Large intestine (tissue), 12 donors: ENCODE data around the gene NAT16. TPM values are rescaled to one million over a fixed set of nuclear protein-coding genes. Genes with fewer than 3 reads are reported as not detected.
A peak's percentile ranks its signal among the peaks of the same experiment; 100 is the strongest.

Source experiments
- DNase-seq, 2 donors: peaks; one replicate each; pipeline versions ENCODE4 v3.0.0 to v3.0.0-alpha.2; 2013
- H3K27ac ChIP-seq: one replicate; pipeline ENCODE4 v1.5.1; 2013; ENCODE audit warnings: low read length
- H3K27me3 ChIP-seq: 2 replicates; pipeline ENCODE4 v1.6.1; 2013; ENCODE audit warnings: low read length; ENCODE audit not compliant: control insufficient read depth, insufficient read depth
- H3K36me3 ChIP-seq: 2 replicates; pipeline ENCODE4 v1.6.1; 2013; ENCODE audit warnings: low read length; ENCODE audit not compliant: control insufficient read depth, insufficient read depth
- H3K4me1 ChIP-seq: one replicate; pipeline ENCODE4 v1.6.1; 2013; ENCODE audit warnings: low read length; ENCODE audit not compliant: control insufficient read depth, insufficient read depth
- H3K4me3 ChIP-seq: one replicate; pipeline ENCODE4 v1.5.1; 2013; ENCODE audit warnings: low read length
- H3K9me3 ChIP-seq: one replicate; pipeline ENCODE4 v1.6.1; 2013; ENCODE audit warnings: mild to moderate bottlenecking, low read depth, low read length, moderate library complexity; ENCODE audit not compliant: control insufficient read depth
- WGBS: methylation state at CpG from one replicate; pipeline ENCODE4 v1.1.5; 2013; ENCODE audit warnings: low lambda C conversion rate; ENCODE audit not compliant: insufficient coverage; 5-methylcytosine and 5-hydroxymethylcytosine counted together
- long read RNA-seq, 11 donors: transcript quantifications; one replicate each; lab custom pipeline, GENCODE V29; 2026
- polyA plus RNA-seq: library from polyadenylated mRNA; unstranded; fragments of 120-200 nt; gene quantifications from one replicate; pipeline ENCODE4 v1.2.1, GENCODE V29; 2013

The NAT16 gene
- 0.21 TPM for polyA plus RNA-seq
- long read RNA-seq, donor 1: 0 reads
- long read RNA-seq, donor 2: 0 reads
- long read RNA-seq, donor 3: 0 reads
- long read RNA-seq, donor 4: 0 reads
- long read RNA-seq, donor 5: 0 reads
- long read RNA-seq, donor 6, partial matches to known transcripts: 0 of 1 reads
- long read RNA-seq, donor 6, other reads (novel, unspliced or antisense): 0 of 1 reads
- long read RNA-seq, donor 7: 0 reads
- long read RNA-seq, donor 8: 0 reads
- long read RNA-seq, donor 9: 0 reads
- long read RNA-seq, donor 10: 0 reads
- long read RNA-seq, donor 11: 0 reads

DNA sequence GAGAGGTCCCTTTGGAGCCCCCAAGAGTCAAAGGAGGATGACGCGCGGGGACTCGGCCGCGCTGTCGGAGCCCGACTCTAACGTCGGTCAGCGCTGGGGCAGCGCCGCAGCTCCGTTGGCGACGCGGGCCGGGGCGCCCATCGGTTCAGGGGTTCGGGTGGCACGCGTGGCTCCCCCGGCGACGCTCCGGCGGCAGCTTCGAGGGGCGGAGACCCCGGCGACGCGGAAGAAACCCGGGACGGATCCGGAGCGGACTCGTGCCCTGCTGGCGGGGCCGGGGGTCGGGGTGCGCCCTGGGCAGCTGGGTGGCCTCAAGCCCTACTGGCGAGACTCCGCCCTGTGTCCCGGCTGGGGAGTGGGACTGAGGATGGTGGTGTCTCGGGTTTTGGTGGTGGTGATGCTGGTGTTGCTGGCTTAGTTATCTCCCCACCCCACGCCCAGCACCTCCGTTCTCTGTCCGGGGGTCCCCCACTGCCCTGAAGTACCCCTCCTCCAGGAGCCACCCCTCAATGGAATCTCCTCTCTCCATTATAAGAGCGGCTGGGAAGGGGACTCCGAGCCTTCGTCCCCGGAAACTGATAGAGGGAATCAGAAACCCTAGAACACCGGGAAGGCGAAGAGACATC, at the start of gene NAT16:
TSS of gene NAT16 (minus strand) at position 164 of the 626 bp plus-strand sequence. CDS start 5,486 bp downstream, outside the sequence.
- no CpG with 5 or more reads among the region's 56 CpGs for WGBS
- Histone ChIP-seq H3K27me3 (peaks cover 72% of the 10 kb centered on the region), H3K36me3 (no peaks in the 10 kb centered on the region), H3K4me1 (peaks cover 10% of the 10 kb centered on the region), H3K27ac (no peak within 1 kb of the TSS), H3K9me3 (no peaks in the 10 kb centered on the region), H3K4me3 (no peak within 1 kb of the TSS)
- DNase-seq: peak in 1 of 2 donors; percentile 12

DNA sequence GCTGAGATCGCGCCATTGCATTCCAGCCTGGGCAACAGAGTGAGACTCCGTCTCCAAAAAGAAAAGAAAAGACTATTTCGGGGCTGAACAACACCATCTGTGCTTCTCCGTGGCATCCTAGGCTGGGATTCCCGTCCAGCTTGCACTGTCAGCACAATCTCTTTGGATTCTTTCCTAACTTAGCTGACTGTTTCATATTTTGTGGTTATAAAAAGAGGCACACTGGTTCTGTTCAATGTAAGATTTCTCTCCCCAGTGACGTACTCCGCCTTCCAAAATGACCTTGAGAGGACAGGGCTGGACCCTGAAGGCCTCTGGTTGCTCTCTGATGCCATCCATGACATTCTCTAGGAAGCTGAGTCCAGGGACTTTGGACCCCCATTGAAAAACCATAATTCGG, 46.6 kb upstream of the NAT16 start:
- Histone ChIP-seq H3K9me3 (peaks cover 6% of the 10 kb centered on the region), H3K4me3 (no peak overlapping the region), H3K27me3 (no peaks in the 10 kb centered on the region), H3K4me1 (peaks cover 8% of the 10 kb centered on the region), H3K36me3 (peaks cover 47% of the 10 kb centered on the region), H3K27ac (no peak overlapping the region)
- 89% methylated on average over 3 of the region's 9 CpGs for WGBS
- DNase-seq: peak in 1 of 2 donors; percentile 62

DNA sequence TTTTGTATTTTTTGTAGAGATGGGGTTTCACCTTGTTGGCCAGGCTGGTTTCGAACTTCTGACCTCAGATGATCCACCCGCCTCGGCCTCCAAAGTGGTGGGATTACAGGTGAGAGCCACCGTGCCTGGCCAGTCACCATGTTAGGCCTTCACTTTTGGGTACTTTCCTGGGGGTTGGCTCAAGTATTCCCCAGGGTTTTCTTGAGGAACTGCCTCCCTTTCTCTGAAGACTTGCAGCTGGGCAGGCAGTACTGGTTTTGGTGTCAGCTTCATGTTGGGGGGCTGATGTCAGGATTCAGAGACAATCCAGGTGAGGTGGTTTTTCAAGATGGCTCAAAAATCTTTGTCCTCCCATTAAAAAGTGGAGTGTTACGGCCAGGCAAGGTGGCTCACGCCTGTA, 45.6 kb upstream of the NAT16 start:
- WGBS: no CpG with 5 or more reads among the region's 6 CpGs
- Histone ChIP-seq H3K27ac (no peak overlapping the region), H3K36me3 (peaks cover 51% of the 10 kb centered on the region), H3K9me3 (peaks cover 6% of the 10 kb centered on the region), H3K4me1 (peaks cover 3% of the 10 kb centered on the region), H3K27me3 (no peaks in the 10 kb centered on the region), H3K4me3 (no peak overlapping the region)
- DNase-seq: no peak

DNA sequence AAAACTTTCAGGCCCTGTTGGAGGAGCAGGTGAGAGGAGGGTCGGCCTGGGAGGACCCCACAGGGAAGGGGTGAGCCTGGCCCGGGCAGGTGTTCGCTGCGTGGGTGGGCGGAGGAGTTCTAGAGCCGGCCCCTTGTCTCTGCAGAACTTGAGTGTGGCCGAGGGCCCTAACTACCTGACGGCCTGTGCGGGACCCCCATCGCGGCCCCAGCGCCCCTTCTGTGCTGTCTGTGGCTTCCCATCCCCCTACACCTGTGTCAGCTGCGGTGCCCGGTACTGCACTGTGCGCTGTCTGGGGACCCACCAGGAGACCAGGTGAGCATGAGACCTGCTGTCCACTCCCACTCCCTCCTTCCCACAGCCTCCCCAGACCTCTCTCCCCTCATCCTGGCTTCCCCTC, 43.4 kb upstream of the NAT16 start:
- peaks cover 6% of the 10 kb centered on the region for H3K9me3 ChIP-seq
- peaks cover 19% of the 10 kb centered on the region for H3K4me1 ChIP-seq
- no peaks in the 10 kb centered on the region for H3K27me3 ChIP-seq
- H3K36me3 ChIP-seq: peaks cover 44% of the 10 kb centered on the region
- no peak overlapping the region for H3K4me3 ChIP-seq
- no peak overlapping the region for H3K27ac ChIP-seq
- no peak for DNase-seq
- no CpG with 5 or more reads among the region's 15 CpGs for WGBS

DNA sequence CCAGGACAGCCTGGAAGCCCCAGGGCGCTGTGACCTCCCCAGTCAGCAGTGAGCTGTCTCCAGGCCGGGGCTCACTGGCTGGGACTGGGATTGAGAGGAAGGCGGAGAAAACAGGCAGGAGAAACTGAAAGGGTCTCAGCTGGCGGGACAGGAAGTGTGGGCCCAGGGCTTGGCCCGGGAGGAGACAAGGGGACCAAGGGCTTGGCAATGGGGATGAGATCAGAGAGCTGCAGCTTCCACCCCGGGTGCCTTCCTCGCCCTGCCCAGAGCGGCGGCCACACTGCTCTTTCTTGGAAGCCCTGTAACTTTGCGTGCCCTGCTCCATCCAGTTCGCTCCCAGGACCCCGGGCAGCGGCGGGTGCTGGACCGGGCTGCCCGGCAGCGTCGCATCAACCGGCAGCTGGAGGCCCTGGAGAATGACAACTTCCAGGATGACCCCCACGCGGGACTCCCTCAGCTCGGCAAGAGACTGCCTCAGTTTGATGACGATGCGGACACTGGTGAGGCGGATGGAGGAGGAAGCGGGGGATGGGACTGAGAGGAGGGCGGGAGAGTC, 42.3 kb upstream of the NAT16 start:
- Histone ChIP-seq H3K9me3 (peaks cover 6% of the 10 kb centered on the region), H3K27ac (no peak overlapping the region), H3K36me3 (peaks cover 37% of the 10 kb centered on the region), H3K4me1 (peaks cover 20% of the 10 kb centered on the region), H3K4me3 (no peak overlapping the region), H3K27me3 (no peaks in the 10 kb centered on the region)
- no CpG with 5 or more reads among the region's 27 CpGs for WGBS
- DNase-seq: no peak

DNA sequence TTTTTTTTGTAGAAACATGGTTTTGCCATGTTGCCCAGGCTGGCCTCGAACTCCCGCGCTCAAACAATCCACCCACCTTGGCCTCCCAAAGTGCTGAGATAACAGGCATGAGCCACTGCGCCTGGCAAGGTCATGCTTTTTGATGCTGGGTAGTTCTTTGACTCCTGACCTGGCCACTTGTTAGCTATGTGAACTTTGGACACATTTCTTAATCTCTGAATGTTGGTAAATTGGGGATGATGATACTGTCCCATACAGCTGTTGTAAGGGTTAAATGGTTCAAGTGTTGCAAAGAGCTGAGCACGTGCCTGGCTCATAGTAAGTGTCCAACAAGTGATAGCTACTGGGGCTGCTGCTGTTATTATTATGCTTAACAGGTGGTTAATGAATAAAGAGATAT, 40.2 kb upstream of the NAT16 start:
- peak; percentile 80 to 86 for DNase-seq
- Histone ChIP-seq H3K27me3 (no peaks in the 10 kb centered on the region), H3K9me3 (peaks cover 6% of the 10 kb centered on the region), H3K4me1 (peaks cover 29% of the 10 kb centered on the region), H3K36me3 (peaks cover 37% of the 10 kb centered on the region), H3K4me3 (no peak overlapping the region), H3K27ac (peak overlapping the region; percentile 95)
- no CpG with 5 or more reads among the region's 5 CpGs for WGBS

DNA sequence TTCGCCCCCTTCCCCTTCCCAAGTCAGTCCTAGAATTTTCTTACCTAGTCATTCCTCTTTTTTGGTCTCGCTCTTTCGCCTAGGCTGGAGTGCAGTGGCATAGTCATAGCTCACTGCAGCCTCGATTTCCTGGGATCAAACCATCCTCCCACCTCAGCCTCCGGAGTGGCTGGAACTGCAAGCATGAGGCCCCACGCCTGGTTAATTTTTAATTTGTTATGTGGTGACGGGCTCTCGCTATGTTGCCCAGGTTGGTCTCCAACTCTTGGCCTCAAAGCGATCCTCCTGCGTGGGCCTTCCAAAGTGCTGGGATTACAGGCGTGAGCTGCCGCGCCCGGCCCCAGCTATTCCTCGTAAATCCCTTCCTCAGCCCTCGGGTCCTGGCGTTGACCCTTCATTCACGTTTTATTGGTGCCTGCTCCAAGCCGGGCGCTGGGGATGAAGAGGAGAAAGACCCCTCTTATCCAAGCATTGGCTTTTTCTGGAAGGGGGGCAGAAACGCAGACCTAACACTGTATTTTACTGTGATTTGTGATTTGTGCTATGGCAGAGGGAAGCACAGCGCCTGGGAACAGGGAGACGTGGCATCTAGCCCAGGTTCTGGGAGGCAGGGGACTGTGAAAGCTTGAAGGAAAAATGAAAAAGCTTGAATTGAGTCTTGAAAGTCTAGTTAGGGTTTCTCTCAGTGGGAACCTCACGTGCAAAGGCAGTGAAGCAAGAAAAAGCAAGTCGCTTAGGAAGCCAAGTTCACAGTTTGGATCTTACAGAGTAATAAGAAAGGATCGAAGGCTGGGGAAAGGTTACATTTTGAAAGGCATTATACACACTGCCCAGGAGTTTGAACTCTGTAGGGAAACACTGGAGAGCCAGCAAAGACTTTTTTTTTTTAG, 38.4 kb upstream of the NAT16 start:
- Histone ChIP-seq H3K4me3 (peak overlapping the region; percentile 71), H3K27me3 (no peaks in the 10 kb centered on the region), H3K36me3 (peaks cover 26% of the 10 kb centered on the region), H3K27ac (peak overlapping the region; percentile 95), H3K9me3 (peaks cover 5% of the 10 kb centered on the region), H3K4me1 (peaks cover 29% of the 10 kb centered on the region)
- peak in 1 of 2 donors; percentile 66 for DNase-seq
- WGBS: 21% methylated on average over 5 of the region's 26 CpGs

DNA sequence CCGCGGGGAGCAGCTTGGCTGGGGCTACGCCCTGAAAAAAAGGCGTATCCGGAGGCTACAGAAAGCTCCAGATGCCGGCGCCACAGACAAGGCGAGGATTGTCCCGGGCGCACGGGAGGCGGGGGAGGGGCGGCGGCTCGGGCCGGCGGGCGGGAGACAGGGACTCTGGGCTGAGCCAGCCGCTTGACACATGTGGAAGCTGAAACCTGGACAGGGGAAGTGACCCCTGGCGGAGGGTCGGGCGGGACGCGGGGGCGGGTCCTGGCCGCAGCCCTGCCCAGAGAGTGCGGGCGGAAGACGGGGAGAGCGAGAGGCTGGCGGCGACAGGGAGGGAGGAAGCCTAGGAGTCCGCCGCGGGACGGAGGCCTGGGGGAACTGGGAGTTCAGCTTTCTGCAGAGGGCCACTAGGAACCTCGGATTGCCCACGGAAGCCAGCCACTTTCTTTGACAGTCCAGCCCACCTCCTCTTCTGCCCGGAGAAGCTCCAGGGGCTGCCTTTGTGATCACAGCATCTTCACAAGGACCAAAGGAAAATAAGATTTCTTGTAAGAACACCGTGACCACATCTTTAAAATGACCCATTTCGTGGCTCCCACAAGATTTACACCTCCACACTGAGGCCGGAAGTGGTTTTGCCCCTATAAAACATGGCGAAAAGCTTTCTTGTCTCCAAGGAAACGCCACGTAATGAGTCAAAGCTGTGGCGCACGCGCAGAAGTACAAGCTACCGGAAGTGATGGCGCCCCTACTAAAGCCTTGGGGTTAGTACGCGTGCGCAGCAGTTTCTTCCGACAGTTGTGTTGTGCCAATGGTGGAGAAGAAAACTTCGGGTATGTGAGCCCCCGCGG, 37.5 kb upstream of the NAT16 start, which contains the start of the genes PLOD3 and ZNHIT1:
TSS of gene PLOD3 (minus strand) at position 194 of the 848 bp plus-strand sequence. CDS start 307 bp downstream, outside the sequence.
TSS of gene ZNHIT1 (plus strand) at position 778 of the 848 bp plus-strand sequence. CDS start at position 809, 31 bp downstream.
- H3K4me1 ChIP-seq: peaks cover 29% of the 10 kb centered on the region
- H3K27ac ChIP-seq: peak within 1 kb of the TSS; percentile 95
- H3K36me3 ChIP-seq: peaks cover 26% of the 10 kb centered on the region
- H3K4me3 ChIP-seq: peak within 1 kb of the TSS; percentile 71
- WGBS: 0% methylated on average over 1 of the region's 57 CpGs
- peak; percentile 97 to 98 for DNase-seq
- no peaks in the 10 kb centered on the region for H3K27me3 ChIP-seq
- peaks cover 3% of the 10 kb centered on the region for H3K9me3 ChIP-seq

DNA sequence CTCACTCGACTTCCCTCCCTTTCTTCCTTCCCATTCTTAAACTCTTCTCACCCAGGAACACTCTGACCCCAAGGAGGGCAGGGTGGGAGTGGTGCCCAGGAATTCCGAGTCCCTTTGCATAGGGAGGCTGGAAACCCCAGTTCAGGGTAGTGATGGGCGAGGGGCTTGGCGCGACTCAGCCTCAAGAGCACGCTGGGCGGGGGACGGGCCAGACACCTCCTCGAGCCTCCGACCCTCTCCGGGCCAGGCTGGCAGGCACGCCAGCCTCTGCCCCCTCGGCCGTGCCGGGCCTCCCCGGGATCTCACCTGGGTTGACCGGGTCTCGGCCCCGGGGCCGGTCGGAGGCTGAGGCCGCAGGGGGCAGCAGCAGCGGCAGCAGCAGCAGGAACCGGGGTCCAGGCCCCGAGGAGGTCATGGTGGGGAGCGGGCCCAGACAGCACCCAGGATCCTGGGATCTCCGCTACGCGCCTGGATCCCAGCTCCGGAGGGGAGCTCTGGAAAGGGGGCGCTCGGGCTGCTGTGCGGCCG, 36.8 kb upstream of the NAT16 start:
- peaks cover 29% of the 10 kb centered on the region for H3K4me1 ChIP-seq

More for the DNA sequence above, 36.8 kb upstream of the NAT16 start:
- WGBS: no CpG with 5 or more reads among the region's 34 CpGs
- Histone ChIP-seq H3K9me3 (no peaks in the 10 kb centered on the region), H3K36me3 (peaks cover 28% of the 10 kb centered on the region), H3K27ac (peak overlapping the region; percentile 95), H3K4me3 (peak overlapping the region; percentile 71), H3K27me3 (no peaks in the 10 kb centered on the region)
- peak in 1 of 2 donors; percentile 54 for DNase-seq
